Heart left ventricle (tissue), 16 donors: ENCODE results near the gene TNFRSF1B. TPM values are rescaled to one million over a fixed set of nuclear protein-coding genes. Genes with fewer than 3 reads are reported as not detected.

ENCODE experiments used
- ATAC-seq, 4 donors: fragments of 200-7000 bp; cut with Tn5 transposase; one replicate each; pipeline ENCODE4 v1.9.1; 2020 to 2022; ENCODE audit warnings: moderate library complexity in 4 of 4, mild to moderate bottlenecking in 3 of 4, moderate number of reproducible peaks in 1 of 4
- DNase-seq, 5 donors: peaks; one replicate each; pipeline ENCODE4 v3.0.0-alpha.2; 2020
- H3K27ac ChIP-seq, 12 donors: fragments of 200-600 bp; sonication (generic) in 4 of 12; one replicate each; pipeline versions ENCODE4 v1.5.0 to v1.8.0; 2016 to 2022; ENCODE audit warnings: mild to moderate bottlenecking in 2 of 12
- H3K27me3 ChIP-seq, 9 donors: fragments of 200-600 bp; sonication (generic) in 2 of 9; one replicate each; pipeline versions ENCODE4 v1.5.1 to v1.8.0; 2016 to 2022; ENCODE audit warnings: mild to moderate bottlenecking in 3 of 9
- H3K36me3 ChIP-seq, 9 donors: fragments of 200-600 bp; sonication (generic) in 2 of 9; one replicate each; pipeline versions ENCODE4 v1.5.0 to v1.8.0; 2018 to 2022; ENCODE audit warnings: mild to moderate bottlenecking in 2 of 9
- H3K4me1 ChIP-seq, 12 donors: fragments of 200-600 bp; sonication (generic) in 4 of 12; one replicate each; pipeline versions ENCODE4 v1.5.0 to v1.8.0; 2016 to 2022; ENCODE audit warnings: mild to moderate bottlenecking in 3 of 12
- H3K4me3 ChIP-seq, 12 donors: fragments of 200-600 bp; sonication (generic) in 4 of 12; one replicate each; pipeline versions ENCODE4 v1.5.0 to v1.8.0; 2017 to 2022; ENCODE audit warnings: mild to moderate bottlenecking in 9 of 12, moderate library complexity in 4 of 12
- H3K9me3 ChIP-seq, 12 donors: fragments of 200-600 bp; sonication (generic) in 4 of 12; one replicate each; pipeline versions ENCODE4 v1.5.0 to v1.8.0; 2016 to 2022; ENCODE audit warnings: mild to moderate bottlenecking in 1 of 12
- POLR2A ChIP-seq, 2 donors: fragments of 450-650 bp; IDR thresholded peaks; one replicate each; pipeline ENCODE4 v1.6.1; 2017; ENCODE audit warnings: antibody characterized with exemption in 2 of 2, mild to moderate bottlenecking in 2 of 2, moderate library complexity in 2 of 2
- WGBS, 4 donors: extraction: QIAGEN DNeasy Blood & Tissue Kit in 2 of 4; methylation state at CpG; one replicate each; pipeline versions ENCODE4 v1.1.5 to v1.1.7; 2013 to 2018; 5-methylcytosine and 5-hydroxymethylcytosine counted together
- intact Hi-C, 10 donors: fragments of 100-400 bp; cut with DNase I; formaldehyde crosslinking; loops; one replicate each; pipeline versions ENCODE4 v1.11.1 to v1.14.2; 2022
- polyA plus RNA-seq, 2 donors: library from polyadenylated mRNA; stranded (reverse); fragments of 200-250 nt; gene quantifications; one replicate each; pipeline ENCODE4 v1.2.3, GENCODE V29; 2013
- total RNA-seq, 9 donors: library from RNA; depleted of rRNA in 2 of 9; stranded (reverse); fragments of >200 nt in 2 of 9; fragmentation: NEBNext Ultra II Directional in 3 of 9; extraction: Animal tissue kit (Norgen Biotek cat#: 25700) in 3 of 9; gene quantifications; one replicate each; pipeline versions ENCODE4 v1.1.0 to v1.2.4, GENCODE V29; 2016 to 2023
- TF ChIP-seq, protein P1 (sequence below), 12 donors: fragments of 200-600 bp; sonication (generic) in 4 of 12; IDR thresholded peaks; one replicate each; pipeline versions ENCODE4 v1.5.0 to v1.8.0; 2018 to 2022; ENCODE audit warnings: antibody characterized with exemption in 12 of 12, mild to moderate bottlenecking in 5 of 12
- donor health status: ischemic (EF 13 %, LVEDD 7.1; RV severe dilation, severe dysfunction).
- donor health status: healthy with polysubstance abuse.
- donor health status: DM: no; HTN: yes; CAD: no.
- donor health status: DM: no; HTN: no; CAD: no.
- donor health status: ischemic (EF 25% LVEDD 6.9; RV normal size, moderate dysfunction).
- donor health status: ischemic (EF 25% LVEDD 5.7; RV mildly dilated, moderate dysfunction).
- donor health status: healthy.
- donor health status: DM: yes; HTN: yes; CAD: no.
- donor health status: ischemic (EF 35%, LVEDD 5.7; RV mildly dilated, moderate dysfunction).
- donor health status: nonischemic (EF 11% LVEDD 7.7; RV severe dilation, severe dysfunction).
- donor health status: DM: yes; HTN: yes; CAD: no.
- donor health status: PGD.
- donor health status: ischemic (EF 29% LVEDD 5.4; RV normal size, mild dysfunction).
- donor health status: nonischemic (EF 23%, LVEDD 6.1; RV moderate dilation, normal function).

Gene TNFRSF1B
- total and polyA plus RNA-seq, 11 donors = 8.6 to 71.0 (median 14.9) TPM

DNA sequence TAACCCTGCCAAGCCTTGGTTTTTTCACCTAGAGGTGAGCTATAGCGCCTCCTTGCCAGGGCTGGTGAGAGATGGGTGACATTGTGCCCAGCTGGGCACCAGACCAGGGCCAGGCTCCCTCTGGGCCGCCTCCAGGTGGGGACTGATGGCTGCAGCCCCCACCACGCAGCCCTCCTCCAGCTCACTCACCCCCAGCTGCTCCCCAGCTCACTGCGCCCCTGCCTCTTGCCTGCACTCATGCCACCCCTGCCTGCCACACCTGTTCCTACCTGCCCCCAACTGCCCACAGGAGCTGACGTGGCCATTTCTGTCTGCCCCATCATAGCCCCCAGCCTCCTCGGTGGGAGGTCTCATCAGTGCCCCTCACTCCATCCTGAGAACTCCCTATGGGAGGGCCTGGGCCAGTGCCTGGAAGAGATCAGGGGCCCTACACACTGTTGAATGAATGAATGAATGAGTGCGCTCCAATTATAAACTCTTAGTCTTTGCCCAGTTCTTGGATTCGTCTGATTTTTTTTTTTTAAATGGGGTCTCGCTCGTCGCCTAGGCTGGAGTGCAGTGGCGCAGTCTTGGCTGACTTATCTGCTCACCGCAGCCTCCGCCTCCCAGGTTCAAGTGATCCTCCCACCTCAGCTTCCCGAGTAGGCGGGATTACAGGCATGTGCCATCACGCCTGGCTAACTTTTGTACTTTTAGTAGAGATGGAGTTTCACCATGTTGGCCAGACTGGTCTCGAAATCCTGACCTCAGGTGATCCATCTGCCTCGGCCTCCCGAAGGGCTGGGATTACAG is 36.6 kb downstream of the TNFRSF1B start:
- H3K4me3 ChIP-seq = no peak overlapping the region
- no peak for DNase-seq
- H3K36me3 ChIP-seq = peaks cover 0 to 99% (median 43%) of the 10 kb centered on the region in 9 donors
- intact Hi-C loops = no loop called here
- no peak overlapping the region for H3K27ac ChIP-seq
- TF ChIP-seq, protein P1, sequence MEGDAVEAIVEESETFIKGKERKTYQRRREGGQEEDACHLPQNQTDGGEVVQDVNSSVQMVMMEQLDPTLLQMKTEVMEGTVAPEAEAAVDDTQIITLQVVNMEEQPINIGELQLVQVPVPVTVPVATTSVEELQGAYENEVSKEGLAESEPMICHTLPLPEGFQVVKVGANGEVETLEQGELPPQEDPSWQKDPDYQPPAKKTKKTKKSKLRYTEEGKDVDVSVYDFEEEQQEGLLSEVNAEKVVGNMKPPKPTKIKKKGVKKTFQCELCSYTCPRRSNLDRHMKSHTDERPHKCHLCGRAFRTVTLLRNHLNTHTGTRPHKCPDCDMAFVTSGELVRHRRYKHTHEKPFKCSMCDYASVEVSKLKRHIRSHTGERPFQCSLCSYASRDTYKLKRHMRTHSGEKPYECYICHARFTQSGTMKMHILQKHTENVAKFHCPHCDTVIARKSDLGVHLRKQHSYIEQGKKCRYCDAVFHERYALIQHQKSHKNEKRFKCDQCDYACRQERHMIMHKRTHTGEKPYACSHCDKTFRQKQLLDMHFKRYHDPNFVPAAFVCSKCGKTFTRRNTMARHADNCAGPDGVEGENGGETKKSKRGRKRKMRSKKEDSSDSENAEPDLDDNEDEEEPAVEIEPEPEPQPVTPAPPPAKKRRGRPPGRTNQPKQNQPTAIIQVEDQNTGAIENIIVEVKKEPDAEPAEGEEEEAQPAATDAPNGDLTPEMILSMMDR (IDR thresholded peaks at IDR 0.05) = no peak
- TF ChIP-seq POLR2A (IDR thresholded peaks at IDR 0.05) = no peak
- ATAC-seq = no peak
- 92 to 93% (median 92%) methylated on average over 20 of the region's 20 CpGs for WGBS, 4 donors
- H3K27me3 ChIP-seq = no peaks in the 10 kb centered on the region
- no peaks in the 10 kb centered on the region for H3K9me3 ChIP-seq
- H3K4me1 ChIP-seq = peaks cover 0 to 9% (median 0%) of the 10 kb centered on the region in 12 donors

DNA sequence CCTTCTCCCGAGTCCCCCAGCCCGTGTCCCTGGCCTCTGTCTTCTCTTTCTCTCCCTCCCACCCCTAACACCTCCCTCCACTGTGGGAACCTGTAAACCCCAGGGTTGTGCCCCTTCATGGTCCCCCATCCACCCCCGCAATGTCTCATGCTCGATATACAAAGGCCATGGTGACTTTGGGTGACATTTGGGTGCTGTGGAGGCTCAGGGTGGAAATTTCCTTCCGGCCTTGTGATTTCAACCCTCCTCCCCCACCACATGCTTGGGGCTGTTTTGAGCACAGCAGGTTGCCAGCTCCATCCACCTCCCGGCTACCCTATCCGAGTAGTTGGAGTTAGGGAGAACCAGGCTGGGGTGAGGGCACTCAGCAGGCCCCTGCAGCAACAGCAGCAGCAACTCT is 37.3 kb downstream of the TNFRSF1B start:
- Histone ChIP-seq H3K36me3 (peaks cover 0 to 93% (median 43%) of the 10 kb centered on the region in 9 donors), H3K4me1 (peaks cover 0 to 11% (median 5%) of the 10 kb centered on the region in 12 donors), H3K9me3 (no peaks in the 10 kb centered on the region), H3K27me3 (no peaks in the 10 kb centered on the region), H3K4me3 (no peak overlapping the region), H3K27ac (peak overlapping the region in 1 of 12 donors; percentile 37)
- ATAC-seq = no peak
- TF ChIP-seq, protein P1 (IDR thresholded peaks at IDR 0.05) = no peak
- TF ChIP-seq POLR2A (IDR thresholded peaks at IDR 0.05) = no peak
- 90 to 95% (median 92%) methylated on average over 5 to 7 of the region's 7 CpGs for WGBS, 4 donors
- intact Hi-C loops = no loop called here
- DNase-seq = no peak

DNA sequence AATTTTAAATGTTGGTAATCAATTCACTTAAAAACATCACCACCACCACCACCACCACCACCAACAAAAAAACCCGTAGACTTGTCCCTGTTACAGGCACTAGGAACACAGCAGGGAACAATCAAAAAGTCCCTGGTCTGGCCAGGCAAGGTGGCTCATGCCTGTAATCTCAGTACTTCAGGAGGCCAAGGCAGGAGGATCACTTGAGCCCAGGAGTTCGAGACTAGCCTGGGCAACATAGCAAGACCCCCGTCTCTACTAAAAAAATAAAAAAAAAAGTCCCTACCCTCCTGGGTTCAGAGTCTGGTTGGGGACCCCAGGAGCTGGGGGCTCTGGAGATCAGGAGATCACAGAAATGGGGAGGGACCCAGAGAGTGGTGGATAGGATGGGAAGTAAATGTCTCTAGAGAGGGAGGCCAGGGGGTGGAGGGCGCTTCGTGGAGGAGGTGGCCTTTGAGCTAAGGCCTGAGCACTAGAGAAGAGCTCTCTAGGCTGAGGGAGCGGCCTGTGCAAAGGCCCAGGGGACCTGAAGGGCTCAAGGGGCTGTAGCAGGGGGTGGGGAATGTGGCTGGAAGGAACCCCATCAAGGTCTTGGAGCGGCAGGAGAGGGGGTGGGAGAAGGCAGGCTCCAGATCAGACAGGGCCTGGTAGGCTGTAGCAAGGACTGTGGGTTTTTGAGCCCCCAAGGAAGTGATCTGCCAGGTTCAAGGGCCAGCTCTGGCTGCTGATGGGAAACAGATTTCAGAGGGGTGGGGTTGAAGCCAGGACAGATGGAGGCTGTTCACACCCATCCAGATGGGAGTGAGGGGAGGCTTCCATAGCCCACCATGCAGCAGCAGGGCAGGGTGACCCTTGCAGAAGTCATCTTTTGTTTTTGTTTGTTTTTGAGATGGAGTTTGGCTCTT is 38.2 kb downstream of the TNFRSF1B start:
- no peak for DNase-seq
- intact Hi-C loops = loop anchor here in 1 of 10 donors (5.0 kb wide), 1 partner anchor 38 kb away; the partner anchor contains the start of gene TNFRSF1B
- no peak for TF ChIP-seq POLR2A (IDR thresholded peaks at IDR 0.05)
- TF ChIP-seq, protein P1 (IDR thresholded peaks at IDR 0.05) = no peak
- Histone ChIP-seq H3K4me3 (no peak overlapping the region), H3K9me3 (no peaks in the 10 kb centered on the region), H3K36me3 (peaks cover 0 to 85% (median 42%) of the 10 kb centered on the region in 9 donors), H3K27me3 (no peaks in the 10 kb centered on the region), H3K4me1 (peaks cover 0 to 20% (median 6%) of the 10 kb centered on the region in 12 donors), H3K27ac (peak overlapping the region in 1 of 12 donors; percentile 60)
- WGBS, 4 donors = 86 to 88% (median 87%) methylated on average over 7 of the region's 7 CpGs
- no peak for ATAC-seq

DNA sequence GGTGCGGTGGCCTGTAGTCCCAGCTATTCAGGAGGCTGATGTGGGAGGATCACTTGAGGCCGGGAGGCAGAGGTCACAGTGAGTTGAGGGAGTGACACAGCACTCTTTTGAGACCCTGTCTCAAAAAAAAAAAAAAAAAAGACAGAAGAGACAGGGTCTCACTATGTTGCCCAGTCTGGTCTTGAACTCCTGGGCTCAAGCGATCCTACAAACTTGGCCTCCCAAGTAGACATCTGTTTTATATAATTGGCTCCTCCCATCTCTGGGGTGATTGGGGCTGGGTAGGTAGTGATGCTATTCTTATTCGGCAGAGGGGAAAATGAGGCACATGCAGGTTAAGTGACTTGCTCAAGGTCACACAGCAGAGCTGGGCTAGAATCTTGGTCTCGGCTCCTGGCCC is 39.4 kb downstream of the TNFRSF1B start:
- Histone ChIP-seq H3K4me1 (peaks cover 0 to 22% (median 6%) of the 10 kb centered on the region in 12 donors), H3K4me3 (no peak overlapping the region), H3K9me3 (no peaks in the 10 kb centered on the region), H3K27ac (no peak overlapping the region), H3K36me3 (peaks cover 0 to 72% (median 33%) of the 10 kb centered on the region in 9 donors), H3K27me3 (no peaks in the 10 kb centered on the region)
- DNase-seq = no peak
- intact Hi-C loops = loop anchor here in 1 of 10 donors (5.0 kb wide), 1 partner anchor 39 kb away; the partner anchor contains the start of gene TNFRSF1B
- TF ChIP-seq, protein P1 (IDR thresholded peaks at IDR 0.05) = no peak
- TF ChIP-seq POLR2A (IDR thresholded peaks at IDR 0.05) = no peak
- 82 to 92% (median 89%) methylated on average over 5 of the region's 5 CpGs for WGBS, 4 donors
- ATAC-seq = no peak
